Germinal center (tissue), 1 donor: ENCODE data around the gene PTPRG.

Experiments
- DNase-seq: peaks from one replicate; pipeline ENCODE4 v3.0.0; 2012; ENCODE audit warnings: mixed read lengths, low spot score

The PTPRG gene

DNA sequence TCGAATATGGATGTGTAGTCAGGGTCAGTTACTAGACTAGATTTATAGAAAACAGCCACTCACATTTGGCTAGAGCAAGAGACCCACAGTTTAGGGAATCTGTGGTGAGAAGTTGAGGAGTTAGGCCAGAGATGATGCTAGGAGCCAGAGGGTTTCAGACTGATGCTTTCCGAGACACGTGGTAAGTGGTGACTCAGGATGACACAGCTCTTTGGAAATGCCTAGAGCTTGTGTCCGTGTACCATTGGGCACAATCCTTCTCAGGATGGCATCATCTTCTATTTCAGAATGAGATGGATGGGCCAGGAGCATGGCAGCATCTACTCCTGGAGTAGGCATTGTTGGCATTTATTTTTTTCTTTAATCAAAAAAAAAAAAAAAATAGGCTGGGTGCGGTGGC lies 28.5 kb downstream of the PTPRG start:
- no peak for DNase-seq

GRCh38 chr3:61591300-61591699 lies 29.9 kb downstream of the PTPRG start:
- DNase-seq, result no peak

GRCh38 chr3:61593446-61594029 lies 32.2 kb downstream of the PTPRG start:
- no peak for DNase-seq

DNA sequence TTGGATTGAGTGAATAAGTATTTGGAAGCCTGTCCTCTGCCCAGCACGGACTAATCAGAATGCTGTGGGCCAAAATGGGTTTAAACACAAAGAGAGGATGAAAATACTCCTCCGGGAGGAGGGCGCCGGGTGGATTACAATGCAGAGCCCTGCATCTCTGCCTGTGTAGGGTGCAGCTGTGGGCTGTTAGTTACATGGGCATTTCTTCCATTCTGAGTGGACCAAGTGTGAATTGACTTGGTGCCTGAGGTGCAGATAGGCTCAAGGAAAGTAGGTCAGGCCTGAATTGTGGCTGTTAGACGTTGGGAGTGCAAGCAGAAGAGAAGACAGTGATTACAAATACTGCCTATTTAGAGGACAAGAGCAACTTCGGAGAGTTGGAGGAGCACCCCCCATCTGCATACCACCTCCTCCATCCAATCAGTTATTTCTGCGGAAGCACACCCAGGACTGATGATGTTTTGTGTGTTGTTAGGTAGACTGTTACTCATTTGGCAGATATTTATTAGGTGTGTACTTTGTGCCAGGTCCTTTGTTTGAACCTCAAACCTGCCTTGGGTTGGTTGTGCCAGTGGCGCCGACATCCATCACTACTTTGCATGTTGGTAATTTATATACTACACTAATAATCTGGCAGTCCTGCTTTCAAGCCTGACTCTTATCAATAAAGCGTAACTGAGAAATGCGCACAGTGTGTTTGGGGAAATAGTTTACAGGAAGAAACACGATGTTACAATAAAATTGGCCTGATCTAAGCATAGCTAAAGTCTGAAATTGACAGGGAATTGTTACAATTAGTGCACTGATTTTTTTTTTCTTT lies 33.0 kb downstream of the PTPRG start:
- no peak for DNase-seq

- DNase-seq, result no peak
Measured at GRCh38 chr3:61594964-61595285, 33.6 kb downstream of the PTPRG start.

DNA sequence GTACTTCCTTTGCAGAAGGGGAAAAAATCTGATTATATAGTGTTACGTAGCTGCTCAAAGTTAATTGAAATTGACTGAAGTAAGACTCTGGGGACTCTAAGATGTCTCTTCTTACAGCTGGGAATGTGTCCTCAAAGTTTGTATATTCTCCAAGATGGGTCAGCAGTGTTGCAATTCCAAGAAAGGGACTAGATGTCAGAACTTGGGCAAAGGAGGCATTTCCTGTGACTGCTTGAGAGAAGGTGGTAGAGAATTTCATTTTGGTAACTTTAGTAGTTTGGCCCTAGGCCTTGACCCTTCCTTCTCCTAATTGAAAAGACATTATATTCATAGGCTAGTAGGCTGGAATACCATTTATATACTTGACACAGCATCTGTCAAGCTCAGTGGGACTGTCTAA lies 33.9 kb downstream of the PTPRG start:
- no peak for DNase-seq

GRCh38 chr3:61595826-61596225 lies 34.5 kb downstream of the PTPRG start:
- DNase-seq, result no peak

- no peak for DNase-seq
Measured at GRCh38 chr3:61597906-61598305, 36.5 kb downstream of the PTPRG start.

DNA sequence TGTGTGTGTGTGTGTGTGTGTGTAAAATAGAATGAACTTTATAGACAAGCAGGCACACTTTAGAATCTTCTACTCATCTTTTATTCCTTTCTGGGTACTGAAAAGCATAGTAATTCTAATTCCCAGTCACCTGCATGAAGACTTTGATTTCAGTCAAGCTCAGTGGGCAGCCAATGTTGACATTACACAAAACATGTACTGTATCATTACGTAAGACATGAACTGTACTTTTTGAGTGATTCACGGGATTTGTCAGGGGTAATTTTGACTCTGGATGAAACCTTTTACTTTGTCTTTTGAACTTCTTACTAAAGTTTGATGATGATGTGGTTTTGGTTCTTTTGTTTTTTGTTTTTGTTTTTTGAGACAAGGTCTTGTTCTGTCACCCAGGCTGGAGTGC lies 38.8 kb downstream of the PTPRG start:
- no peak for DNase-seq

GRCh38 chr3:61601831-61602230 lies 40.5 kb downstream of the PTPRG start:
- DNase-seq, result no peak

DNA sequence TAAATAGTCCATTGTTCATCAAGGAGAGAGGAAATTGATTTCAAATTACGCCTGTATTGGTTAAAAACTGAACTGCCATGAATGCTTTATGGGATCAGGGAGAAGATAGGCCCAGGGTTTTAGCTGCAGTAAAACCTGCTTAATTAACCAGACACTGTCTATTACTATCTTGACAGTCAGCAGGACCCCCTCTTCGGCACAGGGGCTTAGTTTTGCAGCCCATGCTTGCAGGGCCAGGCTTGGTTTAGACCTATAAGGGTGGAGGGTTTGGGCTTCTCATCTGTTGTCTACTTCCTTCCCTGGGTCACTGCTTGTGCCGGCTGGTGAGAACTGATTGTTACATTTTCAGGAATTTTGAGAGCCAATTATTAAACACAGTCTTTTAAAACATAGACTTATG lies 41.1 kb downstream of the PTPRG start:
- no peak for DNase-seq

DNA sequence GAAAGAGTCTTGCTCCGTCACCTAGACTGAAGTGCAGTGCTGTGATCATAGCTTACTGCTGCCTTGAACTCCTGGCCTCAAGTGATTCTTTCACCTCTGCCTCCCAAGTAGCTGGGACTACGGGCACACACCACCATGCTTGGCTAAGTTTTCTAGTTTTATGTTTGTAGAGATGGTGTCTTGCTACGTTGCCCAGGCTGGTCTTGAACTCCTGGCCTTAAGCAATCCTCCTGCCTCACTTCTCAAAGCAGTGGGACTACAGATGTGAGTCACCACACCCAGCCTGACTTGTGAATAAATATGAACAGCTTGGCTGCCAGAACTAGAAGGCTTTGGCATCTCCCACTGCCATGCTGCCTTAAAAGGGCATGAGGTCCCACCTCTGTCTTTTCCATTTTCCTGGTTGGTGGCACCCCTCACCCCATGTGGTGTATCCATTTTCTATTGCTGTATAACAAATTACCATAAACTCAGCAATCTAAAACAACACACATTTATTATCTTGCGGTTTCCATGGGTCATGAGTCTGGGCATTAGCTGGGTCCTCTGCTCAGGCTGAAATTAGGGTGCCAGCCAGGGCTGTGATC lies 44.3 kb downstream of the PTPRG start:
- DNase-seq, result no peak

DNA sequence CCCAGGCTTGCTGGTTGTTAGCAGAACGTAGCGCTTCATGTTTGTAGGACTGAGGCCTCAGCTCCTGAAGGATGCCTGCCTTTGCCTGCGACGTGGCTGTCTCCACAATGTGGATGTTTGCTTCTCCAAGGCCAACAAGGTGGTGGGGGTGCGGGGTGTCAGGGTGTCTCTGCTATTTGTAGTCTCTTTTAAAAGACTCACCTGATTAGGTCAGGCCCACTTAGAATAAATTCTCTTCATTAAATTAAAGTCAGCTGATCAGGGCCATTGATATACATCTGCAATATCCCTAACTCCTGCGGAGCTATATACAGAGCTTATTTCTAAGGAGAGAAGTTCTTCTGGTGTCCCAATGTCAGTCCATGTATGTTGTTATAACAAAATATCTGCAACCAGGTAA lies 44.8 kb downstream of the PTPRG start:
- no peak for DNase-seq

- no peak for DNase-seq
Measured at GRCh38 chr3:61608072-61608471, 46.7 kb downstream of the PTPRG start.

- DNase-seq, result no peak
Measured at GRCh38 chr3:61608711-61609110, 47.3 kb downstream of the PTPRG start.

DNA sequence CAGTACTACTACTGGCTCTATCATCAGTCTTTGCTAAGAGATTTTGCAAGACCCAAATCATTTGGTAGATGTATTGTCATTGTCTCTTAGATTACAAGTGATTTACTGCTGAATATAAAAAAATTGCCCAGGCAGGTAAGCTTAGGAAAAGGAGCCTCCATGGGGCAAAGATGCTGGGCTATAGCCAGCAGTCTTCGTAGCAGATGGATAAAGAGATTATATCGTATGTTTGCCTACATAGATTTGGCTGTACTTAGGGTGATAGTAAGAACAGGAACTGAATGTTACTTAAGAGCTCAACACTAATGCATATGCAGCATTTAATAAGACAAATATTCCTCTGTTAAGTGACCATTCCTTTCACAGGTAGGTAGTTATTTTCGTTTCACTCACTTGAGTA lies 48.9 kb downstream of the PTPRG start:
- no peak for DNase-seq

DNA sequence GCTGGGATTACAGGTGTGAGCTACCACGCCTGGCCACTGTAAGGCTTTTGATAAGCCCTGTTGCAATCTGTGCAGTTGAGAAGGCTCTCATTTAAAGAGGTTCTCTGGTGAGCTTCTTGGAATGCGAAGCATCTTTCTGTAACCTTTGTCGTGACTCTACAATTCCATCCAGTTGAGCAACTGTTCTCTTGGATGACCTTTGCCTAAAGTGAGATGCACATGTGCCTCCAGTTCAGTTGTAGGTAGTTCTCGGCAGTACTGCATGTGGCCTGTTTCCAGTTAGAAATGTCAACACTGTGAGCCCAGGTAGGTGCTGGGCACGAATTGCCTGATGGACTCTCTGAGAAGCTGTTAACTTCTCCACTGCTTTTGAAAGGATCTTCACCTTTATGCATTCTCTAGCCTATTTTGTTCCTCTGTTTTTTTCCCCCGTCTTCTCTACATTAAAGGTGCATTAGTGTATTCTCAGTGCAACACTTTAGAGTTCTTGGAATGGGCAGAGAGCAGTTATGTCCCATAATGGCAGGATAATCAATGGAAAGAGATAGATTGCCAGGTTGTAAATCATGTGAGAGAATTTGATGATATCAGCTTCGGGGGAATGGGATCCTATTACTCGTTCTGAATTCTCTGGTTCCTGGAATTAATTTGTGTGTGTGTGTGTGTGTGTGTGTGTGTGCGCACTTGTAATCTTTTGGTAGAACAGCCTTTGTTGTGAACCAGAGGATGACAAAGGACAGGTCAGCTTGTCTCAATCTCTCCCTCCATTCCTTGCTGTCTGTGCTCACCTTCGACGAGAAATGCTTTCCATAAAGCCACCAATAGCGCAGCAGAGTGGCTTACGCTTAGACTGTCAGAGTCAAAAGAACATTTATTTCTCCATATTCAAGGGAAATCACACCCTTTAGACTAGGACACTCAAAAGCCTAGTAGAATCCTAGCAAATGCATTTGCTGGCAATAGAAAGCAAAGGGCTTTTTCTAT lies 51.1 kb downstream of the PTPRG start:
- DNase-seq, result no peak

DNA sequence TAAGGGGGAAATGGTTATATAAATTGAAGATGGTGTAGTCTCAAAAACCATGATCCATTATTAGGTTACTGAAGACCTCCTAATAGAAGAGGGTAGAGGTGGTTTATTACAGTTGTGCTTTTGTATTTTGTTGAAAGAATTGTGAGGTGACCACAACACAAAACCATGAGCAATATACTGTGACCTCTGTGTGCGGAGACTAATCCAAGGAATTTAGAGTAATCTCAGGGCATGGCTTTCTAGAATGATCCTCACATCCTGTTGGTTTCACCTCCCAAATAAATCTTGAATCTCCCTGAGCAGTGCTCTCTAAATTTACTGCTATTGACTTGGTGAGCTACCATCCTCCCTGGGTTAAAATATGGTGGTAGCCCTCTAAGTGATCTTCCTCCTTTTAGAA lies 52.3 kb downstream of the PTPRG start:
- DNase-seq, result no peak

DNA sequence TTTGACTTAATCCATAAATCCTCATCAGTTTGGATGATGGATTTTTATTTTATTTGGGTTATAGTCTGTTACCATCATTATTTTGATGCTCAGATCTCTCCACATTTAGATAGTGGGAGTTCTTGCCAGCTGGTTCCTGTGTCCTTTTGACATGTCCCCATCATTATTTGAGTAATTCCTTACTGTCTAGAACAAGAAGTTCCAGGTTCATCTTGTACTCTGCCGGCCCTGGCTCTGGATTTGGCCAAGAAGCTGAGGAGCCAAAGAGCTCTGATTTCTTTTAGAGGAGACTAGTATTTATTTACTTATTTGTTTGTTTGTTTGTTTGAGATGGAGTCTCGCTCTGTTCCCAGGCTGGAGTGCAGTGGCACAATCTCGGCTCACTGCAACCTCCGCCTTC lies 54.3 kb downstream of the PTPRG start:
- DNase-seq, result no peak

DNA sequence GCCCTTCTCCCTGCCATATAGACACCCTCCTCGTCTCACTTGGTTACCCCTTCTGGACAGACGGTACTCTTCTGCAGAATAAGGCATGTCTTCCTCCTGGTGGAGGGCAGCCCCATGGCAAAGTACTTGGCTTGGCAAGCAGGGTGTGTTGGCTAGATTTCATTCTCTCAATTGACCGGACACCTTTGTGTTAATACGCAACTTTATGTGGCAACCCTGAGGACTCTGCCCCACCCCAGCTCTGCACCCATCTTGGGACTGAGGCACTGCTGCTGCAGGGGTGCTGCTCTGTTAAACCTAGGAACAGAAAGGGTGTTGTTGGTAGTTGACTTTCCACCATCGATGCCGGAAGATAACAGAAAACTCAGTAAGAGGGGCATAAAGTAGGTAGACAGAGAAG lies 55.2 kb downstream of the PTPRG start:
- DNase-seq, result no peak

DNA sequence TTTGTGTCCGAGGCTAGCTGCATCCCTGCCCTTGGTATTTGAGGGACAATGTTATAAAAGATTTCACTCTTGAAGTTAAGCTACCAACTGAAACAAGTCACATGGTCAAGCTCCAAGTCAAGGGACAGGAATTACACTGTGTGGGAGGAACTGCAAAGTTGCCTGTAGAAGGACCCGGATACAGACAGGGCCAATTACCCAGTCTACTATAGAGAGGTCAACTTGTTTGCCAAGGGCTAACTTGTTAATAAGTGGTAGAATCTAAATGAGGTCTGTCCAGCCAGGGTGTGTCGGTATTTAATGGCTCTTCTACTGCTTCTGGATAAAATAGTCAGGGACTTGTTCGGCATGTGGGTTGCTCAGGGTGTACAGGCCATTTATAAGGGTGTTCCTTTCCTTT lies 55.7 kb downstream of the PTPRG start:
- no peak for DNase-seq

DNA sequence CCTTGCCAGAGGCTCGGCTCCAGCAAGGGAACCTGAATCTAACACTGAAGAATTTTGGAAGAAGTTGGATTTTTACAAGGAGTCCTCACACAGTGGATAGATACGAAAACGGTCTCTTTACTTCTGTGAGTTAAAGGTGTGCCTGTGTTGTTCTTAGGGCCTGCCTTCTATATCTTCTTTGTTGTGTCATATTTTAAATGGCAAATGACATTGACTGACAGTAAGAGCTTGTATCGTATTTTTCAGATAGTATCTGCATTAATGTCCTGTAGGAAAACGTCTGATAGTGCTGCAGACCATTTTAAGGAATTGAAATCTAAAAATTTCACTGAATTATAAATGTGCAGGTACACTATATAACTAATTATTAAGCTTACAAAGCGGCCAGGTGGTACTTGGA lies 56.3 kb downstream of the PTPRG start:
- DNase-seq, result no peak

DNA sequence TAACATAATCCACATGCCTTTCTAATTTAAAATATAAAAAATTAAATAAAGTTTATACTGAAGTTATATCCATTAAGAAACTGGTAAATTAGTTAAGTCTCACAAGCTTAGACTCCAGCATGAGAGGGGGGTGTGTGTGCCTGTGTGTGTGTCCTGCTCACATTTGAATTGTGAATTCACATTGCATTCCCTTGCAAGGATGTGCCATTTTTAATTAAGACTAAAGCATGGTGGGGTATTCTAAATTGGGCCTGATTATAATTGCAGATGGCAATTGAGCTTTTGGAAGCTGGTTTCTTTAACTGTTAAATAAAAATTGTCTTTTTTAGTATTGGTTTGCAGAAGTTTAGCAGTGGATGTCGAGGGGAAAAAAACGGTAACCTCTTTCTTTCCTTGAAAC lies 56.9 kb downstream of the PTPRG start:
- DNase-seq, result no peak
